Adipose tissue (tissue), 3 donors: ENCODE results near the gene DPF1. TPM values are rescaled to one million over a fixed set of nuclear protein-coding genes. Genes with fewer than 3 reads are reported as not detected.
"Not testable (repeated sequence)": the region's sequence is repeated elsewhere in the genome, so short reads cannot be mapped to it uniquely, and the experiment has no call there.

ENCODE experiments used
- H3K27ac ChIP-seq: one replicate; pipeline ENCODE4 v1.5.1; 2013; ENCODE audit warnings: low read depth, low read length
- WGBS, 3 donors: extraction: QIAGEN DNeasy Blood & Tissue Kit; methylation state at CpG; one replicate each; pipeline ENCODE4 v1.1.7; 2013; 5-methylcytosine and 5-hydroxymethylcytosine counted together
- polyA plus RNA-seq, 3 donors: library from polyadenylated mRNA; stranded (reverse); fragments of 200-250 nt; gene quantifications; one replicate each; pipeline ENCODE4 v1.2.3, GENCODE V29; 2013
- donor health status: healthy with polysubstance abuse.
- donor health status: Bipolar disorder and iron deficiency.
- donor health status: healthy.

Gene DPF1
- polyA plus RNA-seq, 3 donors = 0.05 to 0.67 (median 0.13) TPM

- WGBS, 3 donors = 74 to 96% (median 86%) methylated on average over 5 of the region's 5 CpGs
- peak overlapping the region; percentile 9 for H3K27ac ChIP-seq
These were observed 28.4 kb upstream of the DPF1 start for GRCh38 chr19:38252385-38252784.

- 15 to 20% (median 18%) methylated on average over 9 to 10 of the region's 10 CpGs for WGBS, 3 donors
- no peak overlapping the region for H3K27ac ChIP-seq
These were observed 27.6 kb upstream of the DPF1 start for GRCh38 chr19:38251564-38252051.

- no peak overlapping the region for H3K27ac ChIP-seq
- WGBS, 3 donors = 11 to 53% (median 32%) methylated on average over 18 of the region's 18 CpGs
These were observed 27.0 kb upstream of the DPF1 start for GRCh38 chr19:38250821-38251563.

DNA sequence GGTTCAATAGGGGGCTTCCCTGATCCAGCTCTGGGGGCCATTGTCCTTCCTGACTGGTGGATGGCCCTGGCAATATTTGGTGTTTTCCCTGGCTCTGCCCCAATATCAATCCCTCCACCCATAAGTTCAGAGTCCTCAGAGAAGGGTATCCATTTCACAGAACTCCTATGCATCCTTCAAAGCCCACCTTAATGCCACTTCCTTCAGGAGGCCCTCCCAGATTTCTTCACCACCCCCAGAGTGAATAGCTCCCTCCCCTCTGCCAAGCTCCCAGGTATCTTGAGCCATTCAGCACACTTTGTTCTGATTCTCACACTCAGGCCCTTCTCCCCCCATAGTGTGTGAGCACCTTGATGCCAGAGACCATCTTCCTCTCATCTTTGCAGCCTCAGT is 26.4 kb upstream of the DPF1 start:
- H3K27ac ChIP-seq = no peak overlapping the region

GRCh38 chr19:38248421-38248820 is 24.4 kb upstream of the DPF1 start:
- WGBS, 3 donors = 85 to 94% (median 90%) methylated on average over 7 of the region's 7 CpGs
- no peak overlapping the region for H3K27ac ChIP-seq

DNA sequence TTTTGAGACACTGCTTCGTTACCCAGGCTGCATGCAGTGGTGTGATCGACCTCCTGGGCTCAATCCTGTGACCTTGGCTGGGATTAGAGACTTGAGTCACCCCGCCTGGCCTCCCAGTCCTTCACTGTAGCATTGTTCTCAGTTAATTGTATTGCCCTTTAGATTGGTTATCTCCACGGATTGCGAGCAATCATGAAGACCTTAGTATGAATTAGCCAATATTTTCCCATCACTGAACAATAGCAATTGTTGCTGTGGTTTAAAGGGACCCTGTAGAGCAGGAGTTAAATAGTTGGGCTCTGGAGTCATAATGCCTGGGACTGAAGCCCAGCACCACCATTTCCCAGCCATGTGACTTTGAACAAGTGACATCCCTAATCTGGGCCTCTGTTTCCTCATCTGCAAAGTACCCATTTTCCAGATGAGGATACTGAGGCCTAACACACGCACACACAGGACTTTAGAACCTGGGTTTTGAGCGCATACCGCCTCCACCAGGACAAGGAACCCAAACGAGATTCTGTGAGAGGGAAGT is 23.8 kb upstream of the DPF1 start:
- WGBS, 3 donors = 57 to 78% (median 68%) methylated on average over 9 of the region's 9 CpGs
- no peak overlapping the region for H3K27ac ChIP-seq

- 67 to 84% (median 72%) methylated on average over 4 to 5 of the region's 5 CpGs for WGBS, 3 donors
- no peak overlapping the region for H3K27ac ChIP-seq
These were observed 23.1 kb upstream of the DPF1 start for GRCh38 chr19:38247126-38247525.

DNA sequence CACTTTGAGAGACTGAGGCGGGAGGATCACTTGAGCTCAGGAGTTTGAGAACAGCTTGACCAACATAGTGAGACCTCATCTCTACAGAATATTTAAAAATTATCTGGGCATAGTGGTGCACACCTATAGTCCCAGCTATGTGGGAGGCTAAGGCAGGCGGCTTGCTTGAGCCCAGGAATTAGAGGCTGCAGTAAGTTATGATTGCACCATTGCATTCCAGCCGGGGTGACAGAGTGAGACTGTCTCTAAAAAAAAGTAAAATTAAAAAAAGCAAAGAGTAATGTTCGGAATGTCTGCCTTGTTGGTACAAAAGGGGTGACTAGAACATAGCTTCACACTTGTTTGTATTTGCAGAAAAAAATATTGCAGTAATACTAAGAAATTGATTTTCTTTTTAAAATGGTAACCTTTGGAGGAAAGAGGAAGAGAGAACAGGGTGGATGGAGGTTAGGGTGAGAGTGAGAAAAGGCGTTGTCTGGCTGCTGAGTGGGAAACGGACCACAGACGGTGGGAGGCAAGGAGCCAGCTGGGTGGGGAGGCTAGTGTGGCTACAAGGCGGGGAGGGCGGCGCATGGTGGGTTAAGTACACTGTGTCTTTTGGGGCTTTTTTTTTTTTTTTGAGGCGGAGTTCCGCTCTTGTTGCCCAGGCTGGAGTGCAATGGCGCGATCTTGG is 21.9 kb upstream of the DPF1 start:
- no peak overlapping the region for H3K27ac ChIP-seq
- 55 to 86% (median 57%) methylated on average over 10 to 14 of the region's 14 CpGs for WGBS, 3 donors

GRCh38 chr19:38243279-38243673 is 19.3 kb upstream of the DPF1 start:
- WGBS, 3 donors = 58 to 75% (median 71%) methylated on average over 14 to 15 of the region's 15 CpGs
- no peak overlapping the region for H3K27ac ChIP-seq

DNA sequence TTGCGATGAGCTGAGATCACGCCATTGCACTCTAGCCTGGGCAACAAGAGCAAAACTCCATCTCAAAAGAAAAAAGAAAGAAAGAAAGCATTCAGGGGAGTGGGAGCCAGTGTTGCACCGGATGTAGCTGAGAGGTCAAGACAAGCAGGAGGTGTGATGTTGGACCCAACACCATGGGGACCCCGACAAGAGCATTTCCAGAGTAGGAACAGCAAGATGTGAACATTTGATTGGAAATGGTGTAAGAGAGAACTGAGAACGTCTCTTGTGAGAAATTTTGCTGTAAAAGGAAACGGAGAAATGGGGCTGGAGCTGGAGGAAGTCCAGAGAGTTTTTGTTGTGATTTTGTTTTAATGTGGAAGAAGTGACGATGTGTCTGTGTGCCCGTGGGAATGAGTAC is 15.8 kb upstream of the DPF1 start:
- H3K27ac ChIP-seq = no peak overlapping the region
- 63 to 71% (median 66%) methylated on average over 8 of the region's 8 CpGs for WGBS, 3 donors

DNA sequence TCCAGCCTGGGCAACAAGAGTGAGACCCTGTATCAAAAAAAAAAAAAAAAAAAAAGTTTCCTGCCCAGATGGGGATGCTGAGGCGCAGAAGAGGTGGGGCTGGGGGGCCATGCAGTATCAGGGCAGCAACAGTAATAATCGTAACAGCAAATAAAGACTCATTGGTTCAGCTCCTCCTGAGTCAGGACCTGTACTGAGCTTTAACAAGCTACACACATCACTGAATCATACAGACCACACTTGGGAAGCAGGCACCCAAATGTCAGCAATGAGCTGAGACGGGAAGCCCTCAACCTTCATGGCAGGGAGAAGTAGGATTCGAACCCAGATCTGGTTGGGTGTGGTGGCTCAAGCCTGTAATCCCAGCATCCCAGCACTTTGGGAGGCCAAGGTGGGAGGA is 10.6 kb upstream of the DPF1 start:
- H3K27ac ChIP-seq = no peak overlapping the region
- WGBS, 3 donors = 74 to 96% (median 95%) methylated on average over 4 of the region's 4 CpGs

- no peak overlapping the region for H3K27ac ChIP-seq
- 13 to 32% (median 31%) methylated on average over 5 to 7 of the region's 7 CpGs for WGBS, 3 donors
These were observed 9.8 kb upstream of the DPF1 start for GRCh38 chr19:38233740-38234251.

GRCh38 chr19:38231918-38232317 is 7.9 kb upstream of the DPF1 start:
- 89 to 96% (median 92%) methylated on average over 7 of the region's 7 CpGs for WGBS, 3 donors
- H3K27ac ChIP-seq = no peak overlapping the region

GRCh38 chr19:38230506-38231133 is 6.6 kb upstream of the DPF1 start:
- 68 to 77% (median 73%) methylated on average over 3 of the region's 3 CpGs for WGBS, 3 donors
- not testable (repeated sequence) for H3K27ac ChIP-seq

DNA sequence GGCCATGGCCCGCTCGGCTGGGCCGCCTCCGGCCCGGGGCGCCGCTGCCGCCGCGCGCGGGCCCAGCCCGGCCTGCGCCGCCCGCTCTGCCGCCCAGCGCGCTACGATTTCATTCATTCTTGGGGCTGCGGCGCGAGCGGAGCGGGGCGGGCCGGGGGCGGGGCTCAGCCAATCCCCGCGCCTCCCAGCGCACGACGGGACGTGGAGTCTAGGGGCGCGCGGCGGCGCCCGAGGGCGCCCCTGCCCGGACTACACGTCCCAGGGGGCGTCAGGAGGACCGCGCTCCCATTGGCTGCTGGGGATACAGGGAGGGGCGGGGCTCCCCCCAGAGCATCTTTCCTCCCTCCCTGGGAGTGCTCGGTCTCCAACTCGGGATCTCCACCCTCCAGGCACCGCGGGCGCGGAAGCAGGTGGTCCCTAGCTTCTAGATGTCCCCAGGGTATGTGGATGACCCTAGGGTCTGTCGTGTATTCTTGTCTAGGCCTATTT is 5.6 kb upstream of the DPF1 start:
- WGBS, 3 donors = 0 to 1% (median 0%) methylated on average over 35 to 54 of the region's 54 CpGs
- H3K27ac ChIP-seq = no peak overlapping the region

GRCh38 chr19:38228491-38229439 is 4.7 kb upstream of the DPF1 start:
- 0 to 2% (median 2%) methylated on average over 58 to 80 of the region's 80 CpGs for WGBS, 3 donors
- H3K27ac ChIP-seq = no peak overlapping the region

GRCh38 chr19:38228005-38228377 is 4.0 kb upstream of the DPF1 start:
- 12 to 22% (median 17%) methylated on average over 15 to 16 of the region's 16 CpGs for WGBS, 3 donors
- H3K27ac ChIP-seq = no peak overlapping the region
